Nephron progenitor cell (in vitro differentiated cells): Measurements from ENCODE around the gene ABL1.
A peak's percentile ranks its signal among the peaks of the same experiment; 100 is the strongest.

Source experiments
- DNase-seq: peaks from one replicate; pipeline ENCODE4 v3.0.0; 2021
- H3K27ac Mint-ChIP-seq: 2 replicates; pipeline ENCODE4 v1.8.0; 2021; ENCODE audit warnings: mild to moderate bottlenecking, moderate library complexity, mixed read lengths
- H3K27me3 Mint-ChIP-seq: 2 replicates; pipeline ENCODE4 v1.8.0; 2021; ENCODE audit warnings: mild to moderate bottlenecking, low read depth, mixed read lengths; ENCODE audit not compliant: poor library complexity
- H3K36me3 Mint-ChIP-seq: 2 replicates; pipeline ENCODE4 v1.8.0; 2021; ENCODE audit warnings: low read depth, mixed read lengths
- H3K4me1 Mint-ChIP-seq: 2 replicates; pipeline ENCODE4 v1.8.0; 2021; ENCODE audit warnings: mixed read lengths
- H3K4me3 Mint-ChIP-seq: 2 replicates; pipeline ENCODE4 v1.8.0; 2021; ENCODE audit warnings: mild to moderate bottlenecking, moderate library complexity, mixed read lengths
- H3K9me3 Mint-ChIP-seq: 2 replicates; pipeline ENCODE4 v1.8.0; 2021; ENCODE audit warnings: mild to moderate bottlenecking, moderate library complexity, mixed read lengths
- TF ChIP-seq, protein P1 (sequence below): fragments of 200-600 bp; sonication (generic); IDR thresholded peaks from 2 replicates; pipeline ENCODE4 v1.5.0; 2021; ENCODE audit warnings: antibody characterized with exemption

Gene ABL1

DNA sequence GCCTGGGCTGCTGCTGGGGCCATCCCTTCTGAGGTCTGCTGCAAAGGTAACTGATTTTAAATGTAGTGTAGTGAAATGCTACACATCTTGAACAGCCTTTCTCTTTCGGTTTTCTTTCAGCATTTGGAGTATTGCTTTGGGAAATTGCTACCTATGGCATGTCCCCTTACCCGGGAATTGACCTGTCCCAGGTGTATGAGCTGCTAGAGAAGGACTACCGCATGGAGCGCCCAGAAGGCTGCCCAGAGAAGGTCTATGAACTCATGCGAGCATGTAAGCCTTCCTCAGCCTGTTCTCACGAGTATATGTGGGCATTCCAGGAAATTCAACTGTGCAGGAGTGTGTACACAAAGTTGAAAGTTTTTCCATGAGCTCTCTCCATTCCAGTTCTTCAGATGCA lies 43.2 kb downstream of the ABL1 start:
- Mint-ChIP-seq H3K4me1 (no peaks in the 10 kb centered on the region), H3K27ac (no peak overlapping the region), H3K36me3 (peaks cover 81% of the 10 kb centered on the region), H3K4me3 (no peak overlapping the region), H3K27me3 (no peaks in the 10 kb centered on the region), H3K9me3 (no peaks in the 10 kb centered on the region)
- DNase-seq = no peak
- TF ChIP-seq, protein P1, sequence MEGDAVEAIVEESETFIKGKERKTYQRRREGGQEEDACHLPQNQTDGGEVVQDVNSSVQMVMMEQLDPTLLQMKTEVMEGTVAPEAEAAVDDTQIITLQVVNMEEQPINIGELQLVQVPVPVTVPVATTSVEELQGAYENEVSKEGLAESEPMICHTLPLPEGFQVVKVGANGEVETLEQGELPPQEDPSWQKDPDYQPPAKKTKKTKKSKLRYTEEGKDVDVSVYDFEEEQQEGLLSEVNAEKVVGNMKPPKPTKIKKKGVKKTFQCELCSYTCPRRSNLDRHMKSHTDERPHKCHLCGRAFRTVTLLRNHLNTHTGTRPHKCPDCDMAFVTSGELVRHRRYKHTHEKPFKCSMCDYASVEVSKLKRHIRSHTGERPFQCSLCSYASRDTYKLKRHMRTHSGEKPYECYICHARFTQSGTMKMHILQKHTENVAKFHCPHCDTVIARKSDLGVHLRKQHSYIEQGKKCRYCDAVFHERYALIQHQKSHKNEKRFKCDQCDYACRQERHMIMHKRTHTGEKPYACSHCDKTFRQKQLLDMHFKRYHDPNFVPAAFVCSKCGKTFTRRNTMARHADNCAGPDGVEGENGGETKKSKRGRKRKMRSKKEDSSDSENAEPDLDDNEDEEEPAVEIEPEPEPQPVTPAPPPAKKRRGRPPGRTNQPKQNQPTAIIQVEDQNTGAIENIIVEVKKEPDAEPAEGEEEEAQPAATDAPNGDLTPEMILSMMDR = no peak

DNA sequence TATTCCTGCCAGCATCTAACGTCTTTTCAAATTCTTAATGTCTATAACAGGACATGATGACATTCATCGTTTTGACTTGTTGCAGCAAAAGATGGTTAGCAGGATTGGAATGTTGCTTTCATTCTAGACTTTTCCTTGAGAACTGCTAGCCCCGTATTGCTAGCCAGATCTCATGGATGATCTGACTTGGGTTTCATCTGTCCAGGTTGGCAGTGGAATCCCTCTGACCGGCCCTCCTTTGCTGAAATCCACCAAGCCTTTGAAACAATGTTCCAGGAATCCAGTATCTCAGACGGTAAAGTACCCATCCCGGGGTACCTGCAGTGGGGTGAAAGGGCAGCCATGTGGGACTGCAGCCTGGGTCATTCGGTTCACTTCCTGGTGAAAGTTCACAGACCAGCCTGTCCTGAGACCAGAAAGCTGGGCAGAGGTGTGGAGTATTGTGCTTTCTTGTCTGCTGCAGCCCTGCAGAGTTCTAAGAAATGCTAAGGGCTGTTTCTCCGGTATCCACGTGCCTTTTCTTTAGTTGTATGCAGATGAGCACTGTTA lies 44.9 kb downstream of the ABL1 start:
- Mint-ChIP-seq H3K27me3 (no peaks in the 10 kb centered on the region), H3K27ac (no peak overlapping the region), H3K36me3 (peaks cover 73% of the 10 kb centered on the region), H3K4me3 (no peak overlapping the region), H3K4me1 (no peaks in the 10 kb centered on the region), H3K9me3 (no peaks in the 10 kb centered on the region)
- no peak for DNase-seq
- TF ChIP-seq, protein P1 = no peak

DNA sequence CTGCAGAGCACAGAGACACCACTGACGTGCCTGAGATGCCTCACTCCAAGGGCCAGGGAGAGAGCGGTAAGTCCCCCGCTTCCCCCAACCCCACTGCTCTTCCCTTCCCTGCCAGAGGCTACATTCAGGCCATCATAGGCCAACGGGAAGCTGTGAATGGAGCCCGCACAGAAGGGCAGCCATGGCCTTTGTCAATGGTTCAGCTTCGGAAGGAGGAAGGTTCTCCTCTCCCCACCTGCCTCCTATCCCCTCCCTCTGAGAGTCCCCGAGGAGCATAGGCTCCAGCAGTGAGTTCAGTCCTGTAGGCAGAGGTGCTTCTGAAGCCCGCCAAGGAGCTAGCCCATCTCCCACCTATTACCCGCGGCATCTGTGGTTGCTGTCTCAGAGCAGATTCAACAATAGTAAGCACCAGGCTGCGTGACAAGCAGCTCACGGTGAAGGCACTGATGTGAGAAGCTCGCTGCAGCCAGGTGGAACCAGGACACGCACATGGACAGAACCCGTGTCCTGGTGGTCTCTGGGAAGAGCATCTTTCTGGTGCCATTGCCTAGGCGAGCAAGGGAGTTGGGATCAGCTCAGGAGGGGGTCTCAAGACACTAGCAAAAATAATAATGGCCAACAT lies 45.7 kb downstream of the ABL1 start:
- Mint-ChIP-seq H3K4me3 (no peak overlapping the region), H3K27me3 (no peaks in the 10 kb centered on the region), H3K4me1 (peaks cover 7% of the 10 kb centered on the region), H3K36me3 (peaks cover 70% of the 10 kb centered on the region), H3K9me3 (no peaks in the 10 kb centered on the region), H3K27ac (no peak overlapping the region)
- TF ChIP-seq, protein P1 = no peak
- no peak for DNase-seq

- TF ChIP-seq, protein P1 = no peak
- no peaks in the 10 kb centered on the region for H3K27me3 Mint-ChIP-seq
These were observed 46.5 kb downstream of the ABL1 start for GRCh38 chr9:130881516-130881915.

DNA sequence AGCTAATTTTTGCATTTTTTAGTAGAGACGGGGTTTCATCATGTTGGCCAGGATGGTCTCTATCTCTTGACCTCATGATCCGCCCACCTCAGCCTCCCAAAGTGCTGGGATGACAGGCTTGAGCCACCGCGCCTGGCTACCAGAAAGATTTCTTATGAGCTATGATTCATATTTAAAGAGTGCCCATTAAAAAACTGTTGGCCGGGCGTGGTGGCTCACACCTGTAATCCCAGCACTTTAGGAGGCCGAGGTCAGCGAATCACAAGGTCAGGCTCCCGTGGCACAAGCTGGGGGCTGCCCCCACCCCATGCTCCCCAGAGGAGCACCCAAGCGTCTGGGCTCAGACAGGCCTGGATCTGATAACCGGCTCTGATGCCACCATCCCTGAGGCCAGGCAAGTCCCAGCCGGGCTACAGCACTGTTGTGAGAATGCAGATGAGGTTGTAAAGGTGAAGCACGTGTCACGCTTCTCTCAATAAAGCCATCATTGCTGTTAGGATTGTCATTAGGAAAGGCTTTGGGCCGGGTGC lies 47.7 kb downstream of the ABL1 start:
- no peak for DNase-seq
- H3K9me3 Mint-ChIP-seq = no peaks in the 10 kb centered on the region
- H3K4me3 Mint-ChIP-seq = no peak overlapping the region
- H3K27ac Mint-ChIP-seq = no peak overlapping the region
- H3K4me1 Mint-ChIP-seq = peaks cover 17% of the 10 kb centered on the region
- TF ChIP-seq, protein P1 = no peak
- no peaks in the 10 kb centered on the region for H3K27me3 Mint-ChIP-seq
- H3K36me3 Mint-ChIP-seq = peaks cover 73% of the 10 kb centered on the region

More at GRCh38 chr9:130881516-130881915, 46.5 kb downstream of the ABL1 start:
- Mint-ChIP-seq H3K36me3 (peaks cover 72% of the 10 kb centered on the region), H3K4me3 (no peak overlapping the region), H3K27ac (no peak overlapping the region), H3K9me3 (no peaks in the 10 kb centered on the region), H3K4me1 (peaks cover 12% of the 10 kb centered on the region)
- no peak for DNase-seq

DNA sequence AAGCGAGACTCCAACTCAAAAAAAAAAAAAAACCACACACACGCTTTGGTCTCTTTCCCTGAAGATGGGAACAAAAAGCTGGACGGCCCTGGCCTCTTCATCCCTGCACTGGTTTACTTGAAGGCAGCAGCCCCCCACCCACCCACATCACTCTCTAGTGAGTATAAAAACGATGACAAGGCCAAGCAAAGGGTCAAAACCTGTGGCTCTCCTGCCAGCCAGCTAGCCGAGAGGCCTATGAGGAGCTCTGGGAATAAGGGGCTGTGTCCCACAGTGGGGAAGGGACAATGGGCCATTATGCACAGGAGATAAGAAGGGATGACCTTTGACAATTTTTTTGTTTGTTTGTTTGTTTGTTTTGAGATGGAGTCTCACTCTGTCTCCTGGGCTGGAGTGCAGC lies 48.4 kb downstream of the ABL1 start:
- H3K27ac Mint-ChIP-seq = peak overlapping the region; percentile 91

More for the DNA sequence above, 48.4 kb downstream of the ABL1 start:
- no peak for DNase-seq
- Mint-ChIP-seq H3K4me3 (no peak overlapping the region), H3K4me1 (peaks cover 17% of the 10 kb centered on the region), H3K9me3 (no peaks in the 10 kb centered on the region), H3K36me3 (peaks cover 75% of the 10 kb centered on the region), H3K27me3 (no peaks in the 10 kb centered on the region)
- TF ChIP-seq, protein P1 = no peak
